SK-N-DZ (cell line): Measurements from ENCODE around the gene LRGUK.
"Not testable (repeated sequence)": the region's sequence is repeated elsewhere in the genome, so short reads cannot be mapped to it uniquely, and the experiment has no call there.

Experiments used
- DNase-seq: peaks from one replicate; pipeline ENCODE4 v3.0.0-alpha.2; 2015; ENCODE audit warnings: low spot score

The LRGUK gene

GRCh38 chr7:134245253-134245652 lies 118.1 kb downstream of the LRGUK start:
- DNase-seq: no peak

GRCh38 chr7:134246347-134246746 lies 119.2 kb downstream of the LRGUK start:
- DNase-seq: no peak

DNA sequence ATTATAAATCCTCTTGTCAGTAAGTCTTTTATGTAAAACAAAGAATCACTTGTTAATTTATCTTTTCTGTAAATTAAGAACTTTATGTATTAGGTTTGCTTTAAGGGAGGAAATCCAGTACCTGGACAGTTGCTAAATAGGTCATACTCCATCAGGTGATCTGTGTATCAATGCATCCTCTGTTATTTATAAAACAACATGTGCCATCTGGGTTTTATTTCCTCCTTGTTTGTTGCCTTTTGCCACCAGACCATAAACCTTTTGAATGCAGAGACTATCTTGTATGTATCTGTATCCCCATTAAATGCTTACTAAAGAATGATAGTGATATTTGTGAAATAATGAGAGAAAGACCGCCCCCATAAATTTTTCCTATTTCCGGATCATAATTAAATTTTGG lies 119.6 kb downstream of the LRGUK start:
- no peak for DNase-seq

GRCh38 chr7:134248196-134248595 lies 121.1 kb downstream of the LRGUK start:
- no peak for DNase-seq

GRCh38 chr7:134254311-134254710 lies 127.2 kb downstream of the LRGUK start:
- DNase-seq: no peak

- DNase-seq: peak; percentile 17
These were observed 128.7 kb downstream of the LRGUK start for GRCh38 chr7:134255814-134256213.

- no peak for DNase-seq
These were observed 135.2 kb downstream of the LRGUK start for GRCh38 chr7:134262322-134262721.

GRCh38 chr7:134276951-134277350 lies 149.8 kb downstream of the LRGUK start:
- no peak for DNase-seq

DNA sequence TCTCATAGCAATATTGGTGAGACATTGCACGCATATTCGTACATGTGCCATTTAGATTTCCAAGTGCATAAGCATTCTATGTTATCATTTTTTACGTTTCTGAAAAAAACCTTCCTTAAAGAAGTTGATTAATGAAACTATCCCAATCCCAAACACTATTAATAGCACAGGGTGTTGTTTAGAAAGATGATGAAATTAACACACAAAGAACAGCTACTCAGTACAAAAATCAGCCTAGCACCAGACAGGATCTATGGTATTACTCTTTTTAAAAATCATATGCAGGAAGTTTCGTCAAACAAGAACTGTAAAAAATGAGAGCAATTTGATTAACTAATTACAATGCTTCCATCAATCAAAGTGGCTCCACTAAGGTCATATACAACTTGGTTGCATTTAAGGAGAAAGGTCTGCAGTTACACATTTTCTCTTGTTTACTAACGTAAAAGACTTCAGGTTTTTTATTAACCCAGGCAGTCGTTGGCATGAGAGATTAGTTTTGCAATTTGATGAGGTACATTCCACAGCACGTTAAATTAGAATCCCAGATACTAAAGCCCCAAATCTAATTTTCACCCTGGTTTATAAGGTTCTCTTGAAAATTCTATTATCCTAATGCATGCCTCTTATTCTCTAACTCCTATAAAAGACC lies 151.5 kb downstream of the LRGUK start:
- DNase-seq: no peak

DNA sequence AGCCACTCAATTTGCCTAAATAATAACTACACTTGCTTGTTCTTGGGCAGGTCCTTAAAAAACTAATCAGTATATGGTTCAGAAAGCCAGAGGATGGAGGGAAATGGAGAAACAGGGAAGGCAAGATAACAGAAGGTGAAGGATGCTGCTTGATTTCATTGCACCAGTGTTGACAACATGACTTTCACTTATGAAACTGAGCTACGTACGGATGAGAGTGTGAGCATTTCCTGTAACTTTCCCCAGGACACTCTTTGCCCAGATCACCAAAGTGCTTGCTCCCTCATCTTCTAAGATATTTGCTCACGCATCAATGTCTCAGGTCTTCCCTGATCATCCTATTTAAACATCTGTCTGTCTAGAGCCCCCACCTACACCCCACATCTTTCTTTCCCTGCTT lies 152.2 kb downstream of the LRGUK start:
- no peak for DNase-seq

DNA sequence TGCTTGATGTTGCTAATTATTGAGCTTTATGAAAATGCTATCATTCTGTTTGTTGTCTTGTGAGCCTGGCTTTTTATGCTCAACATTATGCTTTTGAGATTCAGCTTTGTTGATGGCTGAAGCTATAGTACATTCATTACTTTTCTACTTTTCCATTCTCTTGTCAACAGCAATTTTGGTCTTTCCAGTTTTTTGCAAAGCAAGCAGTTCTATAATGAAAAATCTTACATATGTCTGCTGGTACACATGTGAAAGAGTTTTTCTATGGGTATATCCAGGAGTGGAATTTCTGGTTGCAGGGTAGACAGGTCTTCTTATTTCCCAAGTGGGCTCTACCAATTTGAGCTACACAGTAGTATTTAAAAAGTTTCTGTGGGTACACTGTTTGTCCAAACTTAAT lies 152.8 kb downstream of the LRGUK start:
- DNase-seq: no peak

DNA sequence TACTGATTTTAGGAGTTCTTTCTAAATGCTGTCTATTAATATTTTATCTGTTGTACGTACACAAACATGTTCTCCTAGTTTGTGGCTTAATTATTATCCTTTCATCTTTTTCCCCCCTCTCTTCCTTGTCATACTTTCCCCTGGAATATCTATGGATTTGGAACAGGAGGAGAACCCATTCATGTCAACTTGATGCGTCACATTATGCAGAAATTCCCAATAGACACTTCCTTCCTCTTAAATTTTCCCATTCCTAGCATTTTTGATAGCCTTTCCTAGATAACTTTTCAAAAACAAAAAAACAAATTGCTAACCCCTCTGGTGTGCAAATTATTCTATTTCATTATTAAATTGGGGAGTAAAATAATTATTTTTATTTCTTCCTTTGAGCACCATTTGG lies 153.4 kb downstream of the LRGUK start:
- DNase-seq: no peak

DNA sequence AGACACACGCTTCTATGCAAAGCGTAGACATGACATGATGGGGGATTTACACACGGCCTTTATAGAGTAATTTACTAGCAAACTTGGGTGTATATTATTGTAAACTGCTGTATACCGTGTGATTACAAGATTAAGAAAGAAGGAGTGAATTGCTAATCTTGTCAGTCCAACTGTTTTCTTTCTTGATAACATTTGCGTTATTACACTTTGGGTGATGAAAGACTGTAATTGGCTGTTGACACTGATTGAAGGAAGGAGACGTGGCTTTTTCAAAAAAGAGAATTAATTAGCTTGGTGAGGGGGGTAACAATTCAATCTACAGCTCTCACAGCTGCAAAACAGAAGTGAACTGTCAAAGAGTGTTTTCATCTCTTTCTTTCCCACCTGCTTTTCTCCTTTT lies 156.9 kb downstream of the LRGUK start:
- no peak for DNase-seq

GRCh38 chr7:134284952-134285351 lies 157.8 kb downstream of the LRGUK start:
- no peak for DNase-seq

DNA sequence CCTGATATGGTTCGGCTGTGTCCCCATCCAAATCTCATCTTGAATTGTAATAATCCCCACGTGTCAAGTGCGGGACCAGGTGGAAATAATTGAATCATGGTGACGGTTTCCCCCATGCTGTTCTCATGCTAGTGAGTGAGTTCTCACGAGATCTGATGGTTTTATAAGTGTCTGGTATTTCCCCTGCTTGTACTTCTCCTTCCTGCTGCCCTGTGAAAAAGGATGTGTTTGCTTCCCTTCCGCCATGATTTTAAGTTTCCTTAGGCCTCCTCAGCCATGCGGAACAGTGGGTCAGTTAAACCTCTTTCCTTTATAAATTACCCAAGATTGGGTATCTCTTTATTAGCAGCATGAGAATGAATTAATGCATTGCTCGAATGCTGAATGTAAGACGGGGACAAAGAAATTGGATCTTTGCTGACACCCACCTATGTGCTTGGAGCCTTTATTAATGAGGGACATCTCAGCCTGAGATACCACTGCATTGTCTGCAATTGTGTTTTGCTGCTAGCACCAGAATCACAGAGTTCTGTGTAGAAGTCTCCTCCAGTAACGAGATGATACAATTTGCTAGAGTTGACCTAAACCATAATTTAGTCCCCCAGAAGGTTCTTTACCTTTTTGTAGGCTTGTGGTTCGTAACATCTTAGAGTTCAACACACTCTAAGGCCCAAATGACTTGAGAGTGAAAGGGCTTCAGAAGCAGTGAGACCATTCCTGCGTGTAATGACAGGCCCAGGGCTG lies 160.9 kb downstream of the LRGUK start:
- no peak for DNase-seq

GRCh38 chr7:134289423-134289822 lies 162.3 kb downstream of the LRGUK start:
- no peak for DNase-seq

DNA sequence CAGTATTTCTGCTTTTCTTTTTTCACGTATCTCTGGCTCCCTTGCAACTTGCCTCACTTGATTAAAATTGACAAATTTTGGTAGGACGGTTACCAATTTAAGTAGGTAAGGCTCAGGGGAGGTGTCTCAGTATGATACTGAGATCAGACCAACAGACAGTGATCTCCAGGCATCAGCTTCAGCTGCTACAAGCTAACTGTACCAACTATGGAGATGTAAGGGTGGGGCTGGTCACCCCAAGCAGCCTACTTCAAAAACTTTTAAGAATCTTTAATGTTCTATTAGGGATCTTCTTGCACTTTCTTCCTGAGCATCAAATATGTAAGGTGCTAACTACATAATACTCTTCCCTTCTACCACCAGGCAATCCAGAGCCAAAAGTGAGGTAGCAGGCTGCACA lies 162.7 kb downstream of the LRGUK start:
- DNase-seq: no peak

DNA sequence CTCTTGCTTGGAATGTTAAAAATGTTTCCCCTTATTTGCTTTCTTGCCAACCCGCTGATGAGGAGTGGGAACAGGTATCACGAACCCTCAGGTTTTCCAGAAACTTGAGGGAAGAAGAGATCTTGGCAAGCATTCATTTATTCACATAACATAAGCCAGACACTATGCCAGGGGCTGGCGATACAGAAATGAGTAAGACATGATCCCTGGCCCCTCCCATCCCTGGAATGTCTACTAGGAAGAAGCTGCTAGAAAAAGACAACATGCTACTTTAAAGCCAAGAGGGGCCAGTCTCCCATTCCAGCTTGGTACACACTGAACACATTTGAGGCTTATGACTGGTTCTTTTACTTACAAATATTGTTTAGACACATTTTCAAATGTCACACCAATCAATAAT lies 163.1 kb downstream of the LRGUK start:
- DNase-seq: no peak

- no peak for DNase-seq
These were observed 166.0 kb downstream of the LRGUK start for GRCh38 chr7:134293002-134293740.

GRCh38 chr7:134295982-134296381 lies 168.8 kb downstream of the LRGUK start:
- DNase-seq: not testable (repeated sequence)

DNA sequence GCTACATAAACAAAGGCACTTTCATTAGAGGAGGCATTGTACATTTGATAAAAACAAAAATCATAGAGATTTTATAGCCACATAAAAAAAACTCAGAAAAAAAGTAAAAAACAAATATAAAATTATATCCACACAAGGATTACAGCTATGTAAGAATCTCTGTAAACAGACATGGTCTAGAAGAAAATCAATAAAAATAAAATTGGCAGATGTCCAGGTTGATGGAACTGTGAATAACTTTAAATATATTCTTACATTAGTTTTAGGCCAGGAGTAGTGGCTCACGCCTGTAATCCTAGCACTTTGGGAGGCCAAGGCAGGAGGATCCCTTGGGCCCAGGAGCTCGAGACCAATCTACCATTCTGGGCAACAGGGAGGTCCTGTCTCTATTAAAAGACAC lies 170.3 kb downstream of the LRGUK start:
- DNase-seq: no peak

- no peak for DNase-seq
These were observed 172.0 kb downstream of the LRGUK start for GRCh38 chr7:134298902-134299683.
